HG02571 (cell line): ENCODE data around the gene KIFC3.
"Not testable (repeated sequence)": the region's sequence is repeated elsewhere in the genome, so short reads cannot be mapped to it uniquely, and the experiment has no call there.

ENCODE experiments used
- ATAC-seq: cut with Tn5 transposase; IDR thresholded peaks from one replicate; pipeline ENCODE4 v1.9.1; 2021; ENCODE audit warnings: mild to moderate bottlenecking, moderate library complexity; ENCODE audit not compliant: unreplicated experiment

KIFC3 gene

DNA sequence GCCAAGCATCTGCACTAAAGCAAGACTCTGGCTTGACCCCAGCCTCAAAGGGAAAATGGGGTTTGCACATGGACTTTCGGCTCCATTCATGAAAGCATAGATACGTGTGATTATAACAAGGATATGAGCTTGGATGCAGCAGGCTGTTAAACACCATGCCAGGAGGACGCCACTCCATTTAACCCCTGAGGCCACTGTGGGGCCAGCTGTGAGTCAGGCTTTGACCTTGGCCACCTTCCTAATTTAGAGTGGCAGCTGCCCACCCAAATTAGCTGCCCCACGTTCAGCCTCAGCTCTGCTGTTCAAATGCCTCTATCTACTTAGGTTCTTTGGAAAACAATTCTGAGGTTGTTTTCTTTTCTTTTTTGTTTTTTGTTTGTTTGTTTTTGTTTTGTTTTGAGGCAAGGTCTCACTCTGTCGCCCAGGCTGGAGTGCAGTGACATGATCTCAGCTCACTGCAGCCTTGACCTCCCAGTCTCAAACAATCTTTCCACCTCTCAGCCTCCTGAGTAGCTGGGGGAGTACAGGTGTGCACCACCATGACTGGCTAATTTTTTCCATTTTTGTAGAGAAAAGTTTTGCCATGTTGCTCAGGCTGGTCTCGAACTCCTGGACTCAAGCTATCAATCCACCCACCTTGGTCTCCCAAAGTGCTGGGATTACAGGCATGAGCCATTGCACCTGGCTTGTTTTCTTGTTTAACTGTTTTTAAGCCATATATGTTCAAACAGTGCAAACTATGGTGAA lies 23.2 kb upstream of the KIFC3 start:
- no peak for ATAC-seq

DNA sequence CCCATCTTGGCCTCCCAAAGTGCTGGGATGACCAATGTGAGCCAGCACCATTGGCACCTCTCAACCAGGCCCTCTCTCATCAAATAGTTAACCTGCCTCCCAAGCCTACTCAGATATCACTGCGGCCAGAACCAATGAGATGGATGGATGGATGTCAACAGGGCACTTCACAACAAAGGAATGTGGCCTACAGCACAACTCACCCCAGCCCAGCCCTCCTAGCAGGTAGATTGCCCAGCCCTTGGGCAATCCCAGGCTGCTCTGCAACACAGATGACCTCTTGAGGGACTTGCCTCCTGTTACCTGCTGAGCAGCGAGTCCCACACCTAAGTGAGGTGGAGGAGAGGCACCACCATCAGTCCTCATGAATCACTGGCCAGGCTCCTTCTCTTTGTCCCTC lies 22.6 kb upstream of the KIFC3 start:
- no peak for ATAC-seq

DNA sequence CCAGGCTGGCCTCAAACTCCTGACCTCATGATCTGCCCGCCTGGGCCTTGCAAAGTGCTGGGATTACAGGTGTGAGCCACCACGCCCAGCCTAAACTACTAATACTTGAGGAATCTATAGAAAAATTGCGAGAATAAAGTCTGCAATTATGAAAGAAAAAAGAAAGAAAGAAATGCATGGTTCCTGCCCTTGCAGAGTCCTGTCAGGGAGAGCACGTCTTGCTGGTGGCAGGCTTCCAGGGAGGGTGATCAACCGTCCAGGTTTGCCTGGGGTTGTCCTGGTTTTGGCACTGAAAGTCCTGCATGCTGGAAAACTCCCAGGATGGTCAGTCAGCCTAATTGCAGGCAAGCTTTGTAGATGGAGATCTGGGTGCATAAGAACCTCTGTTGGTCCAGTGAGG lies 21.5 kb upstream of the KIFC3 start:
- ATAC-seq = no peak

DNA sequence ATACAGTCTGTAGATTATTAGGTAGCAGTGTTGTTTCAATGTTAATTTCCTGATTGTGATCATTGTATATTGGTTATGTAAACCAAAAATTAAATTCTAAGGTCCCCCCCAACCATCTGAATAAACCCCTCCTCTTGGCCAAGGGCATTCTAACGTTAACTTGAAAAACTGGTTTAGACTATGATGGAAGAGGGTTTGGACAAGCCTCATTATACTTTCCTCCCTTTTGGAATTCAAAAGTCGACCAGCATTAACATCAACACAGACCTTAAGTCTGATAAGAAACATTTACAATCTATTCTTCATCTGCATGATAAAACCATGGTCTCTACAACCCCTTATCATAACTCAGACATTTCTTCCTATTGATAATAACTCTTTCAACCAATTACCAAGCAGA lies 20.6 kb upstream of the KIFC3 start:
- no peak for ATAC-seq

DNA sequence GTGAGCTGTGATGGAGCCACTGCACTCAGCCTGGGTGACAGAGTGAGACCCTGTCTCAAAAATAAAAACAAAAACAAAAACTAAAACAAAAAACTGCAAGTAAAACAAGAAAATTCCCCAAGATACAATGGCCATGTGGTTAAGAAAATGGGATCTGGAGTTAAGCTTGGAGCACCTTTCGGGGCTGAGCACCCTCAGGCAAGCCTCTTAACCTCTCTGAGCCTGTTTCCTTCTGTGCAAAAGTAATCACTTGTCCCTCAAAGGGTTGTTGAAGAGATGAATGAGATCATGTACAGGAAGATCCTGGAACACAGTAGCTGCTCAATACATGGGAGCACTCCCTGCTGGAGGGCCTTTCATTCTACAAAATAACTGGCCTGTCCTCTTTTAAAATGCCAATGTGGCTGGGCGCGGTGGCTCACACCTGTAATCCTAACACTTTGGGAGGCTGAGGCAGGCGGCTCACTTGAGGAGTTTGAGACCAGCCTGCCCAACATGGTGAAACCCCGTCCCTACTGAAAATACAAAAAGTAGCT lies 19.8 kb upstream of the KIFC3 start:
- ATAC-seq = no peak

DNA sequence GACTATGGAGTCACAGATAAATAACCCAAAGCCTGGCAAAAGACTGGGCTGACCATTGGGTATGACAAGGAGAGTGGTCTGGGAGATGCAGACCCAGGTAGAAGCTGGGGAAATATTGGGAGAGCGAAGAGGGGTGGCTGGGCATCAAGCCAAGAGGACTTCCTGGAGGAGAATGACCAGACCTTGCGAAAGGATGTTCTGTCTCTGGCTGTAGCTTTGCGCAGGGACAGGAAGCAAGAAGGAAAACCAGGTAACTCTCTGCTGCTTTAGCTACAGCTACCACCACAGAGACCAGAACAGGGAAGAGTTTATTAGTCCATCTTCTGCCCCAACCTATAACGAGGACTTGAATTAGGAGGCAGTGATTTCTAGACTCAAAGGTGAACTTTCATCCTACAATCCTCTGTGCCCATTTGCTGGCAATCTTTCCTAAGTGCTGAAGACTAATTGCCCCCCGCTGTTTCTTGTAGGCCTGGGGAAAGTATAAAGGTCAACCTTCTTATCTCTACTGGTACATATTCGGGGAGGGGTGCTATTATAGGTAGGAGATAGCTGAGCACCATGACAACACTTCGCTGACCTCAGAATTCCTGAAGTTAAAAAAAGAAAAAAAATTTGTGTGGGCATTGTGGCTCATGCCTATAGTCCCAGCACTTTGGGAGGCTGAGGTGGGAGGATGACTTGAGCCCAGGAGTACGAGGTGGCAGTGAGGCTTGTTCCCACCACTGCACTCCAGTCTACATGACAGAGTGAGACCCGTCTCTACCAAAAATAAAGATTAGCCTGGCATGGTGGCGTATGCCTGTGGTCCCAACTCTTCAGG lies 19.1 kb upstream of the KIFC3 start:
- ATAC-seq = no peak

DNA sequence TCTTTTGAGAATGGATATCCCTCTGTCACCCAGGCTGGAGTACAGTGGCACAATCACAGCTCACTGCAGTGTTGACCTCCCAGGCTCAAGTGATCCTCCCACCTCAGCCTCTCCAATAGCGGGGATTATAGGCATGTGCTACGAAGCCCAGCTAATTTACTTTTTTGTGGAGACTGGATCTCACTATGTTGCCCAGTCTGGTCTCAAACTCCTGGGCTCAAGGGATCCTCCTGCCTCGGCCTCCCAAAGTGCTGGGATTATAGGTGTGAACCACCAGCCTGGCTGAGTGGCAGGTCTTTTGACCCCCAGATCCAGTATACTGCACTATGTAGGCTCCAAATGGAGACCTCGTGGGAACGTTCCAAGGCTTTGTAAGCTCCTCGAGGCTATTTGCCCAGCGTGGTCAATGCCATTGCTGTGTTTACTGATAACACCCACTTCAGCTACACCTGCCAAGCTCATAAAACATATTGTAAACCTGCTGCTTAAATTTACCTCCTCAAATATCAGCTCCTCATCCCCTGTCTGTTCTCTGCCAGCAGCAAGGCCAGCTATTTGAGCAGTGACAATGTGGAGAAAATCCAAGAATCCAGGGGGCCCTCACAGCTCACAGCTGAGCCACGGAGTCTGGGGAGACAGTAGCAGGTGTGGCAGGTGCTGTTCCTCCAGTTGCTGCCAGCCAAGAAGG lies 16.2 kb upstream of the KIFC3 start:
- no peak for ATAC-seq

DNA sequence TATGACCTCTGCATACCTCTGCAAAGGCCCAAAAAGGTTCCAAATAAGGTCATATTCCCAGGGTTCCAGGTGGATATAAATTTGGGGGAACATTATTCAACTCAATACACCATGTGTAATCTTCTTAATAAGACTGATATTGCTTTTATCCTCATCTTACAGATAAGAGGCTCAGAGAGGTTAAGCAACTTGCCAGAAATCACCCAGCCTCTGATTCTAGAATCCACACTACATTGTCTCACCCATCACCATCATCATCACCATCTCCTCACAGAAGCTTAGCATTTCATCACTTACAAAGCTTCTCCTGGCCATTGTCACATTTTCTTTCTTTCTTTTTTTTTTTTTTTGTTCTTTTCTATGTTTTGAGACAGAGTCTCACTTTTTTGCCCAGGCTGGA lies 15.4 kb upstream of the KIFC3 start:
- ATAC-seq = no peak

DNA sequence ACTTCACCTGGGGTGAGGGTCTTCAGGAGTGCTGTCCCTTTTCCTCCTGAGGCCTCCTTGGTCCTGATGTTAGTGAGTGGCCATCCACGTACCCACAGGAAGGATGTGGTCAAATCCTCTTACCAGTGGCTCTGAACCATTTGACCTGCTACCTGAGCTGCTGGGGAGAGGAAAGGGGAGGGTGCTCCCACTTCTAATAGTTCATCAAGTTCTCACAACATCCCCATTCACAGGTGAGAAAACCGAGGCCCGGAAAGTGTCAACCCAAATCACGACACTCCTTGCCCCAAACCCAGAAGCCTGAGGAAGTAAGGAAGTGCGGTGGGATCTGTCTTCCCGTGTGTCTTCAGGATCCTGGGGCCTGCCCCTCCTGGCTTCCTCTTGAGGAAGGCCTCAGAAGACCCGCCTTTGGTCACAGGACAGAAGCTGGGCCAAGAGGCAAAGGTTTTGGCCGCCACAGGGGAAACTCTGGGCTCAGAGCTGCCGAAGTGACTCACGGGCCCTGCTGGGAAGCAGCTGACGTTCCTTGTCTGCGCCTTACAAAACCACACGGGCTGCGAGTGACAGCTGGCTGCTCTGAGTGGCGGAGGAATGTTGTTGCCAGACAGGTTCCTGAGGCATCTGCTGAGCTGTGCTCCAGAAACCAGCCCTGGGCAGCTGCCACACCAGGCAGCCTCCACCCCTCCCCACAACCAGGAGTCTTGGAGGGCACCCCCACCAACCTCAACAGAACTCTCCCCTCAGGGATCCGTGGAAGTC lies 13.9 kb upstream of the KIFC3 start:
- no peak for ATAC-seq

DNA sequence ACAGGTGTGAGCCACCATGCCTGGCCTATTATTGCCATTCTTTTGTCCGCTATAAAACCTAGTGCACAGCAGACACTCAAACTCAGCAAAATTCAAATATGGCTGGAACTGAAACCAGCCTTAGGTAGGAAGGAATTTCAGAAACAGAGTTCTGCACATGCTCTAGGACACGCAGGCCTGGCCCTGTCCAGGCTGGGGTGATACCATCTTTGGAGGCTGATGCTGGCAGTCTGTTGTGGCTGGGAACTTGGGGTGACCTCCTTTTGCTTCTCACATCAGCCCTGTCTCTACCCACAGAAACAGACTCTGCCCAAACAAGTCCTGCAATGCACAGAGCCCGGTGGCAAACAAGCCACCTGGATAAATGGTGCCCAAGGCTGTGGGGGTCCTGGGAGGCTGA lies 12.6 kb upstream of the KIFC3 start:
- ATAC-seq = no peak

DNA sequence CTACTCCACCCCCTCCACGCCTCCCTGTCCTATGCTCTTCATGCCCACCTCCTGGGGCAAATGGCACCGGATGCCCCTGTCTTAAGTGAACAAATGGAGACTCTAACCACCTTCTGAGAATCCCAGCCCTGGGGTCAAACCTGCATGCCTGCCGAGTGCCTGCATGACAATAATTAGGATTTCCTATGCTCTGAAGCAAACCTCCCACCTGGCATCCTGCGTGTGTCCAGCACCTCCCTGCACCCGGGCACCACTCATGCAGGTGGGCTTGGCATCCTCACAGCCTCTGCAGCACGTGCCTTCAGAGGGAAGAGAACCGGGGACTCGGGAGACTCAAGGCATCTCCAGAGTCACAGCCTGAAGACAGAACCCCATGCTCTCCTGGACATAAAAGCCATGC lies 11.2 kb upstream of the KIFC3 start:
- no peak for ATAC-seq

DNA sequence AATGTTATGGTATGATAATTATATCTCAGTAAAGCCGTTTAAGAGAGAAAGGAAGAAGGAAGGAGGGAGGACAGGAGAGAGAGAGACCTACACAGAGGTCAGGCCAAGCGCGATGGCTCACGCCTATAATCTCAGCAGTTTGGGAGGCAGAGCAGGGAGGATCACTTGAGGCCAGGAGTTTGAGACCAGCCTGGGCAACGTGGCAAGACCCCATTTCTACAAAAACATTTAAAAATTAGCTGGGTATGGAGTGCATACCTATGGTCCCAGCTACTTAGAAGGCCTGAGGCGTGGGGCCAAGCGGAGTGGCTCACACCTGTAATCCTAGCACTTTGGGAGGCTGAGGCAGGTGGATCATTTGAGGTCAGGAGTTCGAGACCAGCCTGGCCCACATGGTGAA lies 9.0 kb upstream of the KIFC3 start:
- not testable (repeated sequence) for ATAC-seq

DNA sequence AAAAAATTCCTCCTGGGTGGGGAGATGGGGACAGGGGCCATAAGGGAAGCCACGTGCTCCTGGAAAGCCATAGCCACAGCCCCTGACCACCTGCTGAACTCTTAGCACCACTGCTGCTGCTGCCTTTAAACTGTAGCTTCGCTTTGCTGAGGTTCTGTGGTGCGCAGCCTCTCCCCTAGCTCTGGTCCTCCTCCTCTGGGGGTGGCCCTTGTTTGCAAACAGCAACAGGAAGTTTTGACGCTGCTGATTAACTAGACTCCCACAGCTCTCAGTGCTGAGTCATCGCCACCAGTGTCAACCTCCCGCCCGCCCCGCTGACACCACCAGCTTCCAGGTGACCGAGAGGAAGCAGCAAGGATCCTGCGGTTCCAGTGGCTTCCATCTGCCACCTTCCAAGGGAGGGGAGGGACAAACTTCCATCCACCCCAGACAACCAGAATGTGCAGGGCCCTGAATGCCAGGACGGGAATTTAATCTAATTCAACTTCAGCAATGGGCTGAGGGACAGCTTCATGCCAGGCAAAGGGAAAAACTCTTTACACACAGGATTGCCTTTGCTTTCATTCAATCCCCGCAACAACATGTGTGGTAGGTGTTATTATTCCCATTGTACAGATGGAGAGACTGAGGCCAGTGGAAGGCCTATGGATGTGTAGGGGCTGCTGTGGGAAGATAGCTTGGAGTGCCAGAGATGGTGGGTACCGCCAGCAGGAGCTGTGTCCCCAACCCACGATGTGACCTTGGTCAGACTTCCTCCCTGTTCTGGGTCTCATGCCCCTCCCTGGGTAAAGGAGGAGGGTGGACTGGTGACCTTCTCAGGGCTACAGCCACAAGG lies 8.1 kb upstream of the KIFC3 start:
- ATAC-seq = peak; percentile 97

DNA sequence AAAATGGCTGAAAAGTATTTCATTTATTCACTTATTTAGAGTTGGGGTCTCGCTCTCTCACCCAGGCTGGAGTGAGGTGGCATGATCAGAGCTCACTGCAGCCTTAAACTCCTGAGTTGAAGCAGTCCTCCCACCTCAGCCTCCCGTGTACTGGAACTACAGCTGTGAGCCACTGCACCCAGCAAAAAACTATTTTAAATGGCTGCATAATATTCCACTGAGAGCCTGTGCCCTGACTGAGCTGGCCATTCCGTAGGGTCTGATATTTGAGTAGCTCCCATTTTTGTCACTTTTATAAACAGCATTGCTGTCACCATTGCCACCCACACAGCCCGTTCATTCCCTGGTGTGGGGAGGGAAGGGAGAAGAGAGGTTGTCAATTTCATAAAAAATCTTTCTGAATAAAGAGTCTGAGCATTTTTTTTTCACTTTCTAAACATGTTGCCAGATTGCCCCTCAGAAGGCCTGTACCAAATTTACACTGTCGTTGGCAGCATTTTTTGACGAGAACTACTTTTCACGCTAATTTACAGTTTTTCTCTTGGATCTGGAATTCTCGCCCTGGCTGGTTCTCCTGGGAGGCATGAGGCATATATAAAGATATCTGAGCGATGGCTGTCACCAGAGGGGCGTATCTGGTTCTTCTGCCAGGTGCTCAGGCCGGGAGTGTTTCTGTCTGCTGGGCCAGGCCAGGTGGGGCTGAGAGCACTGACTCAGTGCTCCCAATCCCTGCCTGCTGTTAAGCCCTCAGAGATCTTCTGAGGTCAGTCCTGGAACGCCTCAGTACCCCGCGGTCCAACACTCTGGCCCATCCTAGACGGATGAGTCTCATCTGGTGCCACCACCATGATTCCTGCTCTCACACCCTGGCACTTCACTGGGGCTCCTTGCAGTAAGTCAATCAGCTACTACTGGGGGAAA lies 7.2 kb upstream of the KIFC3 start:
- no peak for ATAC-seq

DNA sequence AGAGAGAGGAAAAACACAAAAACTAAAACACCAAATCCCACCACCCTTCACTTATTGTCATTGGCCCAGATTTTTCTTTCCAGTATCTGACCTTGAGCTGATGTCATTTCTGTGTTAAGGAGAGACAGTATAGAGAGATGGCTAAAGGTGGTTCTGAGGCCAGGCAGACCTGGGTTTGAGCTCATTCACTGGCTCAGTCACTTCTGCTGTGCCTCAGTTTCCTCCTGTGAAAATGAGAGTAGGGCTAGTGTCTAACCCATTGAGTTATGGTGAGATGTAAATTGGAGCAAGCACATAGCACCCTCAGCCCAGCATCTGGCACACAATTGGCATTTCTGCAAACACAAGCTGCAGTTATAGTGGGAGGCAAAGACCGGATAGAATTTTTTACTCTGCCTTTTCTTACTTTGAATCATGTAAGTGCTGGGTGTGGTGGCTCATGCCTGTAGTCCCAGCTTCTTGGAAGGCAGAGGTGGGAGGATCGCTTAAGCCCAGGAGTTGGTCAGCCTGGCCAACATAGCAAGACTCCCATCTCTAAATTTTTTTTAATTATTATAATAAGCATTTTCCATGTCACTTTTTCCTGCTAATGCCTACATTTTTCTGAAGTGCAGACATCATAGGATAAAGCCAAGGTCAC lies 6.4 kb upstream of the KIFC3 start:
- ATAC-seq = no peak

DNA sequence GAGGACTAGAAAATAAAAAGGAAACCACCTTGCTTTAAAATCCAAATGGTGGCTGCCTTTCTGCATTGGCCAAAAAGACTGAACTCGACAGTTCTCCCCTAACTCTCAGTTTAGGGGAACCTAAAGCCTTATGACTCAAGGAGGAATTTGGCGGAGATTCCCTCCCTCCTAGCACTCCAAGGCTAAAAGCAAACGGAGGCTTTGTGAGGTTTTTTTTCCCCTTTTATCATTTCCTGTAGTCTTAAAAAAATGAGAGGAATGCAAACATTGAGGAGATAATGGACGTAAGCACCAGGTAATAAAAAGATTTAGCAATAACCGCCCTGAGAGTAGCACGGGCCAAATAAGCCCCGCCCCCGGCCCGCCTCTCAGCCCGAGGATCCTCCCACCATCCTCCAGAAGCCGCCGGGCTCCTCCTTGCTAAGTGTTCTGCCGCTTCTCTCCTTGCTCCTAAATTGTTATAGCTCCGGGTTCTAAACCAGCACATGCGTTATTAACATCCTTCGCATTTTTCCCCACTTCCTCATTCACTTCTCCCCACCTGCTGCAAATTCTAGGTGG lies 5.8 kb upstream of the KIFC3 start:
- no peak for ATAC-seq

DNA sequence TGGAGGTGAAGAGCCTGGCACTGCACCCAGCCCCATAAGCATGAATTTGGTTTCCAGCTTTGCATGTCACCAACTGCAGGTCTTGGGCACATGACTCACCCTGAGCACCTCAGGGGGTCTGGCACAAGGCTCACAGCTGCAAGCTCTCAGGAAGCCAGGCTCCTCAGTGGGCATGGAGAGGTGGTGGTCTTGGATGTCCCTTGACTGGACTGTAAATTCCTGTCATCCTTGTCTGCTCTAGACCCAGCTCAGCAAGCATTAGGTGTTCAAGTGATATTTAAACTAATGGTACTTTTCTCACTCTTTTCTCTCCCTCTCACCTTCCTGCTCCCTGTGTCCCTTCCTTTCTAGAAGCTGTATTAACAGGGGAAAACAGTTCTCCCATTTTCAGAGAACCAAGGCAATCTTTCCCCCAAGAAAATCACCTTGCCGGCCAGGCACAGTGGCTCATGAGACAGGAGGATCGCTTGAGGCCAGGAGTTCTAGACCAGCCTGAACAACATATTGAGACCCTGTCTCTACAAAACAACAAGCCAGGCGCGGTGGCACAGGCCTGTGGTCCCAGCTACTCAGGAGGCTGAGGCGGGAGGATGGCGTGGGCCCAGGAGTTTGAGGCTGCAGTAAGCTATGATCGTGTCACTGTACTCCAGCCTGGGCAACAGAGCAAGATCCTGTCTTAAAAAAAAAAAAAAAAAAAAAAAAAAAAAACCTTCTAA lies 5.1 kb upstream of the KIFC3 start:
- ATAC-seq = no peak

DNA sequence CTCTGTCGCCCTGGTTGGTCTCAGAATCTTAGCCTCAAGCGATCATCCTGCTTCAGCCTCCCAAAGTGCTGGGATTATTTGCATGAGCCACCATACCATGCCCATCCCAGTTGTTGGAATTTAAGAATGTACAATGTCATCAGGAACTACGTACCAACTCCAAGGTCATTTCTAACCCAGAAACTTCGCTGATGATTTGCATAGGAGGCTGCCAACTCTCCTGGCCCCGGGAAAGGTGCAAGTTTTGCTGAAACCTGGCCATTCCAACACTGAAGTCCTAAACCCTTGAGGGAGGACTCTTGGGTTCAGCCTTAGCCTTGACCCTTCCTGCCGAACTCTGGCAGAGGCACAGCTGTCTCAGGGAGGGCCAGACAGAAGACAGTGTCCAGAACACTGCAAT lies 2.9 kb upstream of the KIFC3 start:
- ATAC-seq = no peak
